ENCODE results near the gene MLLT3. TPM values are rescaled to one million over a fixed set of nuclear protein-coding genes. Genes with fewer than 3 reads are reported as not detected.

The MLLT3 gene
- total and polyA plus RNA-seq, 3 donors from 2014 or later, result 5.2 to 11.0 (median 7.6) TPM

DNA sequence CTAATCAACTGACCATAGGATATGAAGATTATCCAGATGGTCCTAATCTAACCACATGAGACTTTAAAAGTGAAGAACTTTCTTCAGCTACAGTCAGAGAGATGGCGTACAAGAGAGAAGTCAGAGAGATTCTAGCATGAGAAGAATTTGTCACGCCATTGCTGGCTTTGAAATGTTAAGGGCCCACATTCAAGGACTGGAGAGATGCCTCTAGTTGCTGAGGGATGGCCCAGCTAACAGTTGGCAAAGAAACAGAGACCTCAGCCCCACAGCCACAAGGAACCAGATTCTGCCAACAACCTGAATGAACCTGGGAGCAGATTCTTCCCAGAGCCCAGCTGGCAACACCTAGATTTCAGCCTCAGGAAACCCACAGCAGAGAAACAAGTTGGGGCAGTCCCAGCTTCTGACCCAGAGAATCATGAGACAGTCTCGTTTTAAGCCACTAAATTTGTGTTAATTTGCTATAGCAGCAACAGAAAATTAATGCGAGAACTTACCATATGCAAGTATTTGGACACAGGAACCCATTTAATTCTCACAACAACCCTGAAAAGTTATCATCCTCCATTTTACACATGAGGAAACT is 132.0 kb downstream of the MLLT3 start:
- Histone ChIP-seq H3K27me3 (no peaks in the 10 kb centered on the region), H3K4me1 (no peaks in the 10 kb centered on the region), H3K27ac (no peak overlapping the region), H3K36me3 (ENCODE audit: low read depth, missing control alignments) (no peaks in the 10 kb centered on the region), H3K4me3 (no peak overlapping the region), H3K9me3 (no peaks in the 10 kb centered on the region)
- TF ChIP-seq, protein P1, sequence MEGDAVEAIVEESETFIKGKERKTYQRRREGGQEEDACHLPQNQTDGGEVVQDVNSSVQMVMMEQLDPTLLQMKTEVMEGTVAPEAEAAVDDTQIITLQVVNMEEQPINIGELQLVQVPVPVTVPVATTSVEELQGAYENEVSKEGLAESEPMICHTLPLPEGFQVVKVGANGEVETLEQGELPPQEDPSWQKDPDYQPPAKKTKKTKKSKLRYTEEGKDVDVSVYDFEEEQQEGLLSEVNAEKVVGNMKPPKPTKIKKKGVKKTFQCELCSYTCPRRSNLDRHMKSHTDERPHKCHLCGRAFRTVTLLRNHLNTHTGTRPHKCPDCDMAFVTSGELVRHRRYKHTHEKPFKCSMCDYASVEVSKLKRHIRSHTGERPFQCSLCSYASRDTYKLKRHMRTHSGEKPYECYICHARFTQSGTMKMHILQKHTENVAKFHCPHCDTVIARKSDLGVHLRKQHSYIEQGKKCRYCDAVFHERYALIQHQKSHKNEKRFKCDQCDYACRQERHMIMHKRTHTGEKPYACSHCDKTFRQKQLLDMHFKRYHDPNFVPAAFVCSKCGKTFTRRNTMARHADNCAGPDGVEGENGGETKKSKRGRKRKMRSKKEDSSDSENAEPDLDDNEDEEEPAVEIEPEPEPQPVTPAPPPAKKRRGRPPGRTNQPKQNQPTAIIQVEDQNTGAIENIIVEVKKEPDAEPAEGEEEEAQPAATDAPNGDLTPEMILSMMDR (IDR thresholded peaks at IDR 0.05), result no peak
- TF ChIP-seq POLR2A (IDR thresholded peaks at IDR 0.05), result no peak
- no peak for DNase-seq
- intact Hi-C loops (cut with DNase I; ENCODE audit: low total_unique reads), result no loop called here
- WGBS, 2 donors, result 87 to 90% methylated on average over 4 of the region's 4 CpGs

DNA sequence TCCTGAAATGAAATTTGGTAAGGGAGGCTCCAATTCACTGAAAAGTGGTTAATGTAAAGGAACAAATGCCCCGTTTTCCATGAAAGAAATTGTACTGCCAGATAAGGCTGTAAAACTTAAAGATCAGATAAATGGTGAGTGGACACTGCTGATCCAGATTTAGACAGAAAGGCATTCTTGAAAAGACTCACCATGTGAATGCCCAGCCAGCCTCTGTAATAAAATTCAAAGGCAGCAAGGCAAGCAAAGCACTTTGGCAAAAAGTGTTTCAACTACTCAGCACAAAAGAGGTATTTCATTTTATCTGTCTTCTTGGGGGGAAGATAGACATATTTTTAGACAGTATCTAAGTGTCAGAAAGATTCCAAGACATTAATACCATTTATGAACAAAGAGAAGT is 133.6 kb downstream of the MLLT3 start:
- Histone ChIP-seq H3K36me3 (ENCODE audit: low read depth, missing control alignments) (no peaks in the 10 kb centered on the region), H3K9me3 (no peaks in the 10 kb centered on the region), H3K27me3 (no peaks in the 10 kb centered on the region), H3K27ac (no peak overlapping the region), H3K4me1 (no peaks in the 10 kb centered on the region), H3K4me3 (no peak overlapping the region)
- TF ChIP-seq, protein P1 (IDR thresholded peaks at IDR 0.05), result no peak
- no peak for TF ChIP-seq POLR2A (IDR thresholded peaks at IDR 0.05)
- DNase-seq, result no peak
- 59 to 63% methylated on average over 1 of the region's 1 CpG for WGBS, 2 donors
- intact Hi-C loops (cut with DNase I; ENCODE audit: low total_unique reads), result no loop called here

DNA sequence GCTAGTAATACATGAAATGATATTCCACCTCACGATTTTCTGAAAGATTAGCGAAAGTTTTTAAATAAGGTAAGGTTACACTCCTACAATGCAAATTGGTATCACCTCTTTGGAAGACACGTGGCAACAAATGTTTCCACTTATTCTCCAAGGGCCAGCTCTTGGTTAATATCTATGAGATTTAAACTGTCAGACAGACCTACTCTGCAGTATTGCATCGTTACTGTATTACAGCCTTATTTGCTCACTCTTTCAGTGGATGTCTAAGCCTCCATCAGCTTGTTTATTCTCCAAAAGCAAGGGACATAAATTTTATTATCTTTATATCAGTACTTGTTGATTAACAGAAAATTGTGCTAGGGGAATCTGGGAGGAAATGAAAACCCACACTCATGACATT is 135.7 kb downstream of the MLLT3 start:
- H3K27me3 ChIP-seq, result no peaks in the 10 kb centered on the region
- no peak overlapping the region for H3K27ac ChIP-seq
- H3K4me1 ChIP-seq, result no peaks in the 10 kb centered on the region
- intact Hi-C loops (cut with DNase I; ENCODE audit: low total_unique reads), result no loop called here
- no peaks in the 10 kb centered on the region for H3K9me3 ChIP-seq
- no peak for DNase-seq
- TF ChIP-seq POLR2A (IDR thresholded peaks at IDR 0.05), result no peak
- TF ChIP-seq, protein P1 (IDR thresholded peaks at IDR 0.05), result no peak
- H3K4me3 ChIP-seq, result no peak overlapping the region
- no peaks in the 10 kb centered on the region for H3K36me3 ChIP-seq (ENCODE audit: low read depth, missing control alignments)
- 58 to 75% methylated on average over 4 of the region's 4 CpGs for WGBS, 2 donors

DNA sequence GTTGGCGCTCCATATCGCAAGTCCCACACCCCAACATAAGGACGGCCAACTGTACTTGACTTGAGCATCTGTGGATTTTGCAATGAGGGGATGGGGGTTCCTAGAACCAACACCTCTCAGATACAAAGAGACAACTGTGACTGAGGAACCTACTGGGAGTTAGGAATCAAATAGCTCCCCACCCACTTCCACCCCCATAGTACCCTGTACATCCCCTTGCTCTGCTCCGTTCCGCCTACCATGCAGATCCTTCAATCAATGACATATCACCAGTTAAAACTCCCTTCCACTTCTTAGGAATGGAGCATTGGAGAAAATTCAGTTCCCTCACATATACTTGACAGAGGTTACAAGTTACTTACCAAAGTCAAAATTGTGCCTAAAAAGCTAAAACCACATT is 140.9 kb downstream of the MLLT3 start:
- H3K9me3 ChIP-seq, result no peaks in the 10 kb centered on the region
- WGBS, 2 donors, result 91 to 97% methylated on average over 5 of the region's 5 CpGs
- no peaks in the 10 kb centered on the region for H3K27me3 ChIP-seq
- peaks cover 6% of the 10 kb centered on the region for H3K4me1 ChIP-seq
- no peak for TF ChIP-seq POLR2A (IDR thresholded peaks at IDR 0.05)
- TF ChIP-seq, protein P1 (IDR thresholded peaks at IDR 0.05), result no peak
- intact Hi-C loops (cut with DNase I; ENCODE audit: low total_unique reads), result no loop called here
- H3K27ac ChIP-seq, result no peak overlapping the region
- no peak overlapping the region for H3K4me3 ChIP-seq
- DNase-seq, result no peak
- H3K36me3 ChIP-seq (ENCODE audit: low read depth, missing control alignments), result no peaks in the 10 kb centered on the region

DNA sequence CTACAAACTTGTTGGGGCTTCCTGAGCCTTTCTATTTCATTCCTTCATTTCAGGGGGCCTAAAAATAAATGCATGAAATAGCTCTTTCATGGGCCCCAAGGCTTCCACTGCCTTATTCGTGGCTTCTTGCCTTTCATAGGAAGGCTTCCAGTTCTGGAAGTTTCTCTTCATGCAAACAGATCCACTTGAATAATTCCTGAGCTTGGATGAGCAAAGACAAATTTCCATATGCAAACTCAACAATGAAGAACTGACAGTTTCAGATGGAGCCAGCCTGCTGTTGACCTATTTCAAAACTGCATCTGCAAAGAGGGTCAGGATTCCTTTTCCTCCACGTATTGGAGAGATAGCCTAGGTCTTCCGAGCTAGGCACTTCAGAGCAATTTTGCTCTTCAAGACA is 142.1 kb downstream of the MLLT3 start:
- TF ChIP-seq POLR2A (IDR thresholded peaks at IDR 0.05), result no peak
- TF ChIP-seq, protein P1 (IDR thresholded peaks at IDR 0.05), result no peak

More for the DNA sequence above, 142.1 kb downstream of the MLLT3 start:
- no peaks in the 10 kb centered on the region for H3K9me3 ChIP-seq
- no peak overlapping the region for H3K27ac ChIP-seq
- no peak overlapping the region for H3K4me3 ChIP-seq
- no peak for DNase-seq
- 85 to 86% methylated on average over 3 of the region's 3 CpGs for WGBS, 2 donors
- no peaks in the 10 kb centered on the region for H3K36me3 ChIP-seq (ENCODE audit: low read depth, missing control alignments)
- intact Hi-C loops (cut with DNase I; ENCODE audit: low total_unique reads), result no loop called here
- peaks cover 6% of the 10 kb centered on the region for H3K4me1 ChIP-seq
- no peaks in the 10 kb centered on the region for H3K27me3 ChIP-seq

Data from testis (tissue), 3 donors.